Body of pancreas (tissue), 4 donors: ENCODE data around the gene ZG16B. TPM values are rescaled to one million over a fixed set of nuclear protein-coding genes. Genes with fewer than 3 reads are reported as not detected.

Source experiments
- ATAC-seq: fragments of 150-250 bp; one replicate; pipeline ENCODE4 v1.9.1; 2016
- DNase-seq, 4 donors: peaks; one replicate each; pipeline ENCODE4 v3.0.0-alpha.2; 2019
- H3K27ac ChIP-seq, 4 donors: fragments of 200-600 bp; sonication (generic); 1 replicate in 3 of 4; 2 replicates in 1 of 4; pipeline versions ENCODE4 v1.5.1 to v1.6.1; 2016 to 2019; ENCODE audit warnings: mild to moderate bottlenecking in 1 of 4, mixed read lengths in 1 of 4, moderate library complexity in 1 of 4
- H3K27me3 ChIP-seq, 2 donors: fragments of 200-600 bp; sonication (generic); one replicate each; pipeline ENCODE4 v1.6.0; 2016; ENCODE audit warnings: mild to moderate bottlenecking in 1 of 2
- H3K36me3 ChIP-seq, 2 donors: fragments of 200-600 bp; sonication (generic); replicated peaks in 1 of 2; 2 replicates each; pipeline ENCODE4 v1.5.1; 2016; ENCODE audit warnings: low read depth in 2 of 2; ENCODE audit not compliant: insufficient read depth in 1 of 2
- H3K4me1 ChIP-seq: fragments of 200-600 bp; sonication (generic); one replicate; pipeline ENCODE4 v1.6.0; 2016
- H3K4me3 ChIP-seq, 2 donors: fragments of 200-600 bp; sonication (generic); 1 replicate in 1 of 2; 2 replicates in 1 of 2; pipeline ENCODE4 v1.5.1; 2016 to 2019
- H3K9me3 ChIP-seq, 3 donors: fragments of 200-600 bp; sonication (generic); 1 replicate in 2 of 3; 2 replicates in 1 of 3; pipeline ENCODE4 v1.5.1; 2016
- CTCF ChIP-seq, 7 experiments: fragments of 450-650 bp in 4 of 7; fragments of 200-600 bp in 3 of 7; sonication (generic) in 3 of 7; IDR thresholded peaks; one replicate each; pipeline ENCODE4 v1.5.1; 2016 to 2019; ENCODE audit warnings: antibody characterized with exemption in 7 of 7
- POLR2A ChIP-seq, 3 donors: fragments of 450-650 bp; IDR thresholded peaks; one replicate each; pipeline ENCODE4 v1.6.1; 2016; ENCODE audit warnings: antibody characterized with exemption in 3 of 3, mild to moderate bottlenecking in 2 of 3
- WGBS, 2 donors: methylation state at CpG; one replicate each; pipeline ENCODE4 v1.1.5; 2017; 5-methylcytosine and 5-hydroxymethylcytosine counted together
- intact Hi-C: fragments of 100-400 bp; cut with DNase I; formaldehyde crosslinking; loops from one replicate; pipeline ENCODE4 v1.15.1; 2023
- total RNA-seq, 2 donors: library from RNA; depleted of rRNA; stranded (reverse); fragments of >200 nt; gene quantifications; one replicate each; pipeline ENCODE4 v1.1.0, GENCODE V29; 2016

The ZG16B gene
- total RNA-seq, 2 donors from 2014 or later = not detected

GRCh38 chr16:2852731-2853507, 22.8 kb downstream of the ZG16B start:
- 59 to 70% methylated on average over 42 to 45 of the region's 56 CpGs for WGBS, 2 donors
- Histone ChIP-seq H3K36me3 (peaks cover 0 to 4% of the 10 kb centered on the region in 2 donors), H3K27me3 (no peaks in the 10 kb centered on the region), H3K4me1 (peaks cover 16% of the 10 kb centered on the region), H3K9me3 (no peaks in the 10 kb centered on the region), H3K4me3 (no peak overlapping the region), H3K27ac (no peak overlapping the region)
- no peak for DNase-seq
- intact Hi-C loops = no loop called here
- no peak for ATAC-seq
- TF ChIP-seq CTCF (IDR thresholded peaks at IDR 0.05) (no peak), POLR2A (IDR thresholded peaks at IDR 0.05) (no peak)

GRCh38 chr16:2853531-2854073, 23.5 kb downstream of the ZG16B start:
- DNase-seq (no peak), ATAC-seq (no peak)
- 86 to 99% methylated on average over 8 to 18 of the region's 18 CpGs for WGBS, 2 donors
- Histone ChIP-seq H3K4me3 (no peak overlapping the region), H3K27me3 (no peaks in the 10 kb centered on the region), H3K27ac (no peak overlapping the region), H3K4me1 (peaks cover 22% of the 10 kb centered on the region), H3K9me3 (no peaks in the 10 kb centered on the region), H3K36me3 (peaks cover 0 to 4% of the 10 kb centered on the region in 2 donors)
- TF ChIP-seq POLR2A (IDR thresholded peaks at IDR 0.05) (no peak), CTCF (IDR thresholded peaks at IDR 0.05) (no peak)
- intact Hi-C loops = no loop called here

GRCh38 chr16:2854700-2855309, 24.7 kb downstream of the ZG16B start:
- Histone ChIP-seq H3K27me3 (no peaks in the 10 kb centered on the region), H3K4me3 (no peak overlapping the region), H3K27ac (no peak overlapping the region), H3K4me1 (peaks cover 28% of the 10 kb centered on the region), H3K36me3 (peaks cover 0 to 4% of the 10 kb centered on the region in 2 donors), H3K9me3 (no peaks in the 10 kb centered on the region)
- intact Hi-C loops = no loop called here
- TF ChIP-seq CTCF (IDR thresholded peaks at IDR 0.05) (peak in 6 of 7 experiments; percentile 34 to 56 (median 43)), POLR2A (IDR thresholded peaks at IDR 0.05) (no peak)
- DNase-seq (no peak), ATAC-seq (no peak)
- WGBS, 2 donors = 58 to 78% methylated on average over 5 of the region's 5 CpGs

- intact Hi-C loops = no loop called here
- no peak overlapping the region for H3K27ac ChIP-seq
- H3K27me3 ChIP-seq = no peaks in the 10 kb centered on the region
Observed at GRCh38 chr16:2855536-2855935, 25.4 kb downstream of the ZG16B start.

More at GRCh38 chr16:2855536-2855935, 25.4 kb downstream of the ZG16B start:
- TF ChIP-seq CTCF (IDR thresholded peaks at IDR 0.05) (no peak), POLR2A (IDR thresholded peaks at IDR 0.05) (no peak)
- Histone ChIP-seq H3K36me3 (peaks cover 0 to 4% of the 10 kb centered on the region in 2 donors), H3K9me3 (no peaks in the 10 kb centered on the region), H3K4me3 (no peak overlapping the region), H3K4me1 (peaks cover 28% of the 10 kb centered on the region)
- no peak for DNase-seq
- ATAC-seq = no peak
- WGBS, 2 donors = 85 to 96% methylated on average over 4 to 6 of the region's 6 CpGs
